AML-193 (cell line): ENCODE data around the gene RABAC1.
A peak's percentile ranks its signal among the peaks of the same experiment; 100 is the strongest.
"Not testable (repeated sequence)": the region's sequence is repeated elsewhere in the genome, so short reads cannot be mapped to it uniquely, and the experiment has no call there.

Experiments used
- DNase-seq, 2 experiments: peaks; one replicate each; lab custom pipeline; 2025; lab: John Stamatoyannopoulos, UW

The RABAC1 gene

GRCh38 chr19:41945135-41945766 lies 13.9 kb downstream of the RABAC1 start:
- no peak for DNase-seq

GRCh38 chr19:41944336-41944735 lies 14.8 kb downstream of the RABAC1 start:
- DNase-seq = no peak

GRCh38 chr19:41941410-41942202 lies 17.5 kb downstream of the RABAC1 start:
- no peak for DNase-seq

GRCh38 chr19:41940731-41941409 lies 18.3 kb downstream of the RABAC1 start:
- DNase-seq = no peak

GRCh38 chr19:41939861-41940730 lies 19.0 kb downstream of the RABAC1 start:
- DNase-seq = no peak

- DNase-seq = not testable (repeated sequence)
Measured at GRCh38 chr19:41939209-41939608, 19.9 kb downstream of the RABAC1 start.

- no peak for DNase-seq
Measured at GRCh38 chr19:41937525-41938468, 21.3 kb downstream of the RABAC1 start.

GRCh38 chr19:41936961-41937360 lies 22.2 kb downstream of the RABAC1 start:
- no peak for DNase-seq

GRCh38 chr19:41936416-41936850 lies 22.7 kb downstream of the RABAC1 start:
- DNase-seq = no peak

- no peak for DNase-seq
Measured at GRCh38 chr19:41935760-41936415, 23.2 kb downstream of the RABAC1 start.

GRCh38 chr19:41934849-41935374 lies 24.2 kb downstream of the RABAC1 start:
- DNase-seq = peak; percentile 15 to 51

GRCh38 chr19:41933693-41934426 lies 25.3 kb downstream of the RABAC1 start:
- no peak for DNase-seq

- DNase-seq = no peak
Measured at GRCh38 chr19:41932720-41933332, 26.3 kb downstream of the RABAC1 start.

GRCh38 chr19:41932259-41932719 lies 26.8 kb downstream of the RABAC1 start:
- DNase-seq = no peak

- DNase-seq = no peak
Measured at GRCh38 chr19:41930926-41931592, 28.1 kb downstream of the RABAC1 start.

- no peak for DNase-seq
Measured at GRCh38 chr19:41930322-41930722, 28.8 kb downstream of the RABAC1 start.

- no peak for DNase-seq
Measured at GRCh38 chr19:41929536-41930071, 29.5 kb downstream of the RABAC1 start.
